SK-N-SH (cell line): ENCODE measurements around the gene CFAP65. TPM values are rescaled to one million over a fixed set of nuclear protein-coding genes. Genes with fewer than 3 reads are reported as not detected.

Experiments
- CTCF ChIA-PET: fragments of 300-600, 350-600 bp; formaldehyde crosslinking; extraction: SDS; loops from one replicate; lab custom pipeline; 2021; lab: Yijun Ruan, JAX
- POLR2A ChIA-PET: fragments of 350-600 bp; sonication (Branson Sonifier 250); formaldehyde crosslinking; extraction: SDS; loops from one replicate; lab custom pipeline; 2020; ENCODE audit warnings: antibody characterized with exemption, inconsistent platforms; lab: Yijun Ruan, JAX
- DNase-seq: peaks from one replicate; pipeline ENCODE4 v3.0.0; 2012
- H2AFZ ChIP-seq: fragments of 200-600 bp; sonication (generic); 2 replicates; pipeline ENCODE4 v1.8.1; 2016; ENCODE audit warnings: antibody characterized with exemption, mild to moderate bottlenecking, low read depth
- H3F3A ChIP-seq: fragments of 200-600 bp; sonication (generic); replicated peaks from 2 replicates; pipeline ENCODE3; 2016; ENCODE audit warnings: antibody characterized with exemption, mild to moderate bottlenecking; ENCODE audit not compliant: insufficient read depth
- H3K27ac ChIP-seq, 2 experiments: fragments of 200-500 bp in 1 of 2; fragments of 200-600 bp in 1 of 2; sonication (Bioruptor generic) in 1 of 2; sonication (generic), shearing (Covaris generic) in 1 of 2; 2 replicates each; pipeline versions ENCODE4 v1.5.1 to v1.6.1; 2014 to 2016; ENCODE audit warnings: low read depth in 2 of 2, inconsistent platforms in 1 of 2, low read length in 1 of 2, mild to moderate bottlenecking in 1 of 2, mixed read lengths in 1 of 2
- H3K27me3 ChIP-seq: fragments of 200-600 bp; sonication (generic), shearing (Covaris generic); 2 replicates; pipeline ENCODE4 v1.6.1; 2016; ENCODE audit warnings: mixed run types; ENCODE audit not compliant: insufficient read depth
- H3K36me3 ChIP-seq, 2 experiments: fragments of 200-500 bp in 1 of 2; fragments of 200-600 bp in 1 of 2; sonication (Bioruptor generic) in 1 of 2; sonication (generic) in 1 of 2; replicated peaks in 1 of 2; 2 replicates each; pipeline versions ENCODE3 to v1.5.1; 2014 to 2016; ENCODE audit warnings: low read length in 1 of 2, mild to moderate bottlenecking in 1 of 2; ENCODE audit not compliant: insufficient read depth in 2 of 2, control insufficient read depth in 1 of 2
- H3K4me1 ChIP-seq, 2 experiments: fragments of 200-500 bp in 1 of 2; fragments of 200-600 bp in 1 of 2; sonication (Bioruptor generic) in 1 of 2; sonication (generic), shearing (Covaris generic) in 1 of 2; 2 replicates each; pipeline versions ENCODE4 v1.5.1 to v1.6.1; 2014 to 2016; ENCODE audit warnings: low read depth in 1 of 2, low read length in 1 of 2, mixed run types in 1 of 2; ENCODE audit not compliant: insufficient read depth in 2 of 2, control insufficient read depth in 1 of 2
- H3K4me2 ChIP-seq: fragments of 200-600 bp; sonication (generic), shearing (Covaris generic); 2 replicates; pipeline ENCODE4 v1.6.1; 2017; ENCODE audit warnings: mixed run types
- H3K4me3 ChIP-seq, 2 experiments: fragments of 200-500 bp in 1 of 2; fragments of 200-600 bp in 1 of 2; sonication (Bioruptor generic) in 1 of 2; sonication (generic), shearing (Covaris generic) in 1 of 2; 2 replicates each; pipeline versions ENCODE4 v1.5.1 to v1.8.1; 2014 to 2016; ENCODE audit warnings: low read depth in 2 of 2, inconsistent platforms in 1 of 2, low read length in 1 of 2, mild to moderate bottlenecking in 1 of 2, mixed read lengths in 1 of 2, moderate library complexity in 1 of 2
- H3K79me2 ChIP-seq: fragments of 200-600 bp; sonication (generic); 2 replicates; pipeline ENCODE4 v1.8.1; 2017; ENCODE audit warnings: mild to moderate bottlenecking; ENCODE audit not compliant: insufficient read depth
- H3K9ac ChIP-seq: fragments of 200-600 bp; sonication (generic); 2 replicates; pipeline ENCODE4 v1.6.1; 2017; ENCODE audit warnings: mixed run types
- H3K9me2 ChIP-seq: fragments of 200-600 bp; sonication (generic); 2 replicates; pipeline ENCODE4 v1.6.1; 2017; ENCODE audit warnings: mixed run types
- H3K9me3 ChIP-seq: fragments of 200-600 bp; sonication (generic); 2 replicates; pipeline ENCODE4 v1.6.1; 2017; ENCODE audit warnings: mixed run types, mild to moderate bottlenecking, moderate library complexity
- H4K20me1 ChIP-seq: fragments of 200-600 bp; sonication (generic); 2 replicates; pipeline ENCODE4 v1.6.1; 2017; ENCODE audit warnings: mild to moderate bottlenecking, mixed run types; ENCODE audit not compliant: insufficient read depth
- CHD2 ChIP-seq: fragments of 150-350 bp; IDR thresholded peaks from 2 replicates; pipeline ENCODE4 v1.6.1; 2018; ENCODE audit warnings: low read length; ENCODE audit not compliant: partially characterized antibody
- ELF1 ChIP-seq: IDR thresholded peaks from 2 replicates; pipeline ENCODE4 v1.4.0; 2012
- FOXM1 ChIP-seq: IDR thresholded peaks from 2 replicates; pipeline ENCODE4 v1.4.0; 2012; ENCODE audit warnings: low read depth, mild to moderate bottlenecking
- GABPA ChIP-seq: IDR thresholded peaks from 2 replicates; pipeline ENCODE4 v1.4.0; 2012; ENCODE audit warnings: low read depth, mild to moderate bottlenecking
- JUND ChIP-seq: IDR thresholded peaks from 2 replicates; pipeline ENCODE4 v1.4.0; 2012
- MAX ChIP-seq: IDR thresholded peaks from 2 replicates; pipeline ENCODE4 v1.4.0; 2012; ENCODE audit warnings: low read depth
- MXI1 ChIP-seq: IDR thresholded peaks from 2 replicates; pipeline ENCODE4 v1.6.1; 2012; ENCODE audit warnings: mild to moderate bottlenecking, low read depth, low read length, improper control_type of control experiment
- NFIC ChIP-seq: IDR thresholded peaks from 2 replicates; pipeline ENCODE4 v1.4.0; 2012; ENCODE audit warnings: borderline replicate concordance
- PBX3 ChIP-seq: IDR thresholded peaks from 2 replicates; pipeline ENCODE4; 2012
- POLR2AphosphoS5 ChIP-seq: IDR thresholded peaks from 2 replicates; pipeline ENCODE4 v1.6.1; 2012; ENCODE audit warnings: low read depth, low read length
- REST ChIP-seq: IDR thresholded peaks from 2 replicates; pipeline ENCODE4 v1.6.1; 2012; ENCODE audit warnings: mild to moderate bottlenecking, low read depth, low read length, moderate library complexity
- RFX5 ChIP-seq: IDR thresholded peaks from 2 replicates; pipeline ENCODE4 v1.6.1; 2012; ENCODE audit warnings: mild to moderate bottlenecking, improper control_type of control experiment, low read length
- RXRA ChIP-seq: IDR thresholded peaks from 2 replicates; pipeline ENCODE4 v1.4.0; 2012; ENCODE audit warnings: low read depth, mild to moderate bottlenecking, borderline replicate concordance
- SIN3A ChIP-seq: IDR thresholded peaks from 2 replicates; pipeline ENCODE4 v1.6.1; 2012; ENCODE audit warnings: low read depth, mild to moderate bottlenecking, low read length, moderate library complexity, borderline replicate concordance
- USF1 ChIP-seq: IDR thresholded peaks from 2 replicates; pipeline ENCODE4 v1.4.0; 2012; ENCODE audit warnings: low read depth, borderline replicate concordance
- WGBS: methylation state at CpG from one replicate; pipeline ENCODE4 v1.1.6; 2017; ENCODE audit warnings: low lambda C conversion rate; 5-methylcytosine and 5-hydroxymethylcytosine counted together
- polyA plus RNA-seq, 3 experiments: library from polyadenylated mRNA; depleted of rRNA; stranded (reverse); fragments of >200 nt; gene quantifications; 2 replicates each; pipeline ENCODE4 v1.2.3, GENCODE V29; 2012

Gene CFAP65
- polyA plus RNA-seq, 1 of the 3 experiments (the other 2 are of a cell fraction) = 0.95 TPM

GRCh38 chr2:218963601-218964000, 77.7 kb downstream of the CFAP65 start (continued):
- TF ChIP-seq REST = no peak; the same call in 1 of the 2 replicates
- TF ChIP-seq USF1 = no peak
- no peak for TF ChIP-seq MAX

- POLR2A ChIA-PET = interaction anchor here (0.9 to 4.1 kb wide), 12 partner anchors 8 to 107 kb away, joined by 4 to 21 read pairs (median 6); no protein-coding TSS in a partner anchor
- Histone ChIP-seq H4K20me1 (no peaks in the 10 kb centered on the region), H3K9me3 (no peaks in the 10 kb centered on the region), H3F3A (peaks cover 5% of the 10 kb centered on the region), H2AFZ (no peak overlapping the region; the same call in 1 of the 2 replicates), H3K4me1 (peaks cover 8 to 39% of the 10 kb centered on the region in 2 experiments; a peak in 2 of 4 replicates), H3K4me2 (peak overlapping the region; percentile 63), H3K27ac (peak overlapping the region in 1 of 2 experiments; percentile 99; a peak in 2 of 4 replicates), H3K79me2 (no peaks in the 10 kb centered on the region), H3K9ac (no peak overlapping the region), H3K27me3 (peaks cover 28% of the 10 kb centered on the region), H3K9me2 (no peaks in the 10 kb centered on the region), H3K4me3 (peak overlapping the region in 1 of 2 experiments; percentile 63; a peak in 2 of 4 replicates), H3K36me3 (no peaks in the 10 kb centered on the region)
- WGBS = 2% methylated on average over 37 of the region's 42 CpGs
- TF ChIP-seq JUND (no peak), PBX3 (peak; percentile 54), MAX (0 out of 2 replicates have a peak, but pooled peaks have one; percentile 16), NFIC (no peak), MXI1 (peak; percentile 60), GABPA (peak; percentile 64), POLR2AphosphoS5 (peak; percentile 36; the same call in 1 of the 2 replicates), CHD2 (peak; percentile 52), ELF1 (peak; percentile 44; the same call in 1 of the 2 replicates), RFX5 (peak; percentile 37; the same call in 1 of the 2 replicates), FOXM1 (no peak), REST (peak; percentile 99), RXRA (no peak), SIN3A (0 out of 2 replicates have a peak, but pooled peaks have one; percentile 54)
- CTCF ChIA-PET = interaction anchor here (1.5 to 13.5 kb wide), 8 partner anchors 16 to 192 kb away, joined by 3 to 208 read pairs (median 14); partner anchors contain the start of gene FEV
- peak; percentile 86 for DNase-seq
These were observed 78.3 kb downstream of the CFAP65 start for GRCh38 chr2:218962859-218963492.
